ENCODE results near the gene PARD3B. TPM values are rescaled to one million over a fixed set of nuclear protein-coding genes. Genes with fewer than 3 reads are reported as not detected.

Gene PARD3B
- total RNA-seq, 2 donors from 2014 or later = 14.7 to 25.0 TPM

Small RNAs within 50 kb of the gene (small RNA-seq; reads per million reads assigned to genes)
- gene AC008171.1 = 0 reads per million in 2 donors

Measured in prostate gland (tissue), 2 donors.